Fibroblast of lung (primary cell): ENCODE measurements around the gene SLC25A5.

Experiments used
- EZH2 ChIP-seq: IDR thresholded peaks from 2 replicates; pipeline ENCODE4 v1.5.1; 2012; ENCODE audit warnings: low read length, control low read depth, mild to moderate bottlenecking; ENCODE audit errors: missing control alignments
- TF ChIP-seq, protein P1 (sequence below), 2 donors: IDR thresholded peaks in 1 of 2; conservative IDR thresholded peaks in 1 of 2; 1 replicate in 1 of 2; 2 replicates in 1 of 2; pipeline ENCODE4 v1.5.1; 2011 to 2012; ENCODE audit warnings: low read length in 2 of 2, control low read depth in 1 of 2, inconsistent platforms in 1 of 2, low read depth in 1 of 2, mild to moderate bottlenecking in 1 of 2

DNA sequence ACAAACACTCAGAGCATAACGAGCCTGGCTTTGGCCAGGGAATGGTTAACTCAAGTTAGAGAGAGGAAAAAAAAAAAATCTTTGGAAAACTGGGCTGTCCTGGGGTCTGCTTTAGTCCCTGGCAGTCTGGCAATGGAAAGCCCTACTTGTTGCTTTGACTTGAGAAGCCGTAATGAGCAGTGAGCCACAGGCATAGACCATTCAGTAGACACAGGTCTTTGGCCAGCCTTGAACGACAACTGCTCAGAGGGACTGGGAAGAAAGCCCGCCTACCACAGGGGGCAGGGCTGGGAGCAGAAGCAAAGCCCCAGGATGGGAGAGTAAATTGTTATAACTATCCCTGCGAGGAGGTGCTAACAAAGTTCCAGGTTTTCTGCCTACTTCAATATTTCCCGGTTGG is 43.2 kb upstream of the SLC25A5 start:
- TF ChIP-seq EZH2, result no peak
- TF ChIP-seq, protein P1, sequence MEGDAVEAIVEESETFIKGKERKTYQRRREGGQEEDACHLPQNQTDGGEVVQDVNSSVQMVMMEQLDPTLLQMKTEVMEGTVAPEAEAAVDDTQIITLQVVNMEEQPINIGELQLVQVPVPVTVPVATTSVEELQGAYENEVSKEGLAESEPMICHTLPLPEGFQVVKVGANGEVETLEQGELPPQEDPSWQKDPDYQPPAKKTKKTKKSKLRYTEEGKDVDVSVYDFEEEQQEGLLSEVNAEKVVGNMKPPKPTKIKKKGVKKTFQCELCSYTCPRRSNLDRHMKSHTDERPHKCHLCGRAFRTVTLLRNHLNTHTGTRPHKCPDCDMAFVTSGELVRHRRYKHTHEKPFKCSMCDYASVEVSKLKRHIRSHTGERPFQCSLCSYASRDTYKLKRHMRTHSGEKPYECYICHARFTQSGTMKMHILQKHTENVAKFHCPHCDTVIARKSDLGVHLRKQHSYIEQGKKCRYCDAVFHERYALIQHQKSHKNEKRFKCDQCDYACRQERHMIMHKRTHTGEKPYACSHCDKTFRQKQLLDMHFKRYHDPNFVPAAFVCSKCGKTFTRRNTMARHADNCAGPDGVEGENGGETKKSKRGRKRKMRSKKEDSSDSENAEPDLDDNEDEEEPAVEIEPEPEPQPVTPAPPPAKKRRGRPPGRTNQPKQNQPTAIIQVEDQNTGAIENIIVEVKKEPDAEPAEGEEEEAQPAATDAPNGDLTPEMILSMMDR (conservative IDR thresholded peaks at IDR 0.05 in 1 of 2, IDR thresholded peaks at IDR 0.05 in 1 of 2; ENCODE audit: low read depth in 1 of 2, low read length in 2 of 2), result no peak
